ENCODE measurements around the gene TRIM29.

- TF ChIP-seq CTCF (IDR thresholded peaks at IDR 0.05 in 2 of 3, conservative IDR thresholded peaks at IDR 0.05 in 1 of 3; ENCODE audit: insufficient read depth in 2 of 3, low read depth in 1 of 3, low read length in 3 of 3) (no peak), NFIC (IDR thresholded peaks at IDR 0.05) (peak; percentile 68)
Observed at GRCh38 chr11:120126620-120127019, 11.3 kb downstream of the TRIM29 start.
